GM19452 (cell line): Measurements from ENCODE around the gene BUB1.
"Not testable (repeated sequence)": the region's sequence is repeated elsewhere in the genome, so short reads cannot be mapped to it uniquely, and the experiment has no call there.

ENCODE experiments used
- ATAC-seq: cut with Tn5 transposase; IDR thresholded peaks from one replicate; pipeline ENCODE4 v1.9.1; 2021; ENCODE audit not compliant: unreplicated experiment

The BUB1 gene

DNA sequence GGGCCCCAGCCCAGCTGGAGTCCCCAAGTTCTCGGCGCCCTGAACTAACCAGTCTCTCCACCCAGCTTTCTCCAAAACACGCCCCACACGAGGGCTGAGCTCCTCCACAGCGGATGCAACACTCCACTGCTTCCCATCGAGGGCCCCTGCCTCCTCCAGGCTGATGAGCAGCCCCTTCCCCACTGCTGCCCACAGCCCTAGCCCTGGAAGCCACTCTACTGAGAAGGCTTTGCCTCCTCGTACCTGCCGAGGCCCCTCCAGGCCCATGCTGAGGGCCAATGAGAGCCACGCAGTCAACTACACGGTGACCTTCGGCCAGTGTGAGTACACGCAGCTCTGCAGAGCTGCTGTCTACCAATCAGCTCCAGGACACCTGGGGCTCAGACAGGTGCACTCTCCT lies 72.8 kb downstream of the BUB1 start:
- ATAC-seq = not testable (repeated sequence)

DNA sequence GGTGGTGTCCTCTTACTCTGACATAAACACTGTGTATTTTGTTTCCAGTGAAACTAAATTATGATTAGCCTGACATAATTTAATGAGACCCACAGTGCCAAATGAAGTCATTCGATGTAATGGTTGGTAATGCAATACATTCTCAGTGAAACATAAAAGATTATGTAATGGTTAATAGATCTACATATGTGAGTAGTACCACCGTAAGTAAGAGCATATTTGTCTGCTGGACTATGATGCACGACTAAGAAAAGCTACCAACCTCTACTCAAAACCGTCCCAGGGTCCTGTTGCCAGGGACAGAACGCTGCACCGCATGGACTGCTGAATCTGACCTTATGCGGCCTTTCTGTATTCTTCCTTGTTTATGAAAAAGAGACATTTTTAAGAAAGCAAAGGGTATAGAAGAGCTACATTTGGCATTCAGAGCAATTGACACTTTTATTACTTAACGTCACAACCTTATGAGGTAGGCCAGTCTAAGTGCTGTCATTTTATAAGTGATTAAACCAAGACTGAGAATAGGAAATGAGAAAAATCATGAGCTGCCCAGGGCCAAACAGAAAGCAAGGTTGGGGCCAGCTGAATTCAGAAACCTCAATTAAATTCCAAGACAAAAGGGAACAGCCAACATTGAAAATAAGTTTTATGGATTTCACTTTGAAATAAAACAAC lies 73.8 kb downstream of the BUB1 start:
- not testable (repeated sequence) for ATAC-seq

DNA sequence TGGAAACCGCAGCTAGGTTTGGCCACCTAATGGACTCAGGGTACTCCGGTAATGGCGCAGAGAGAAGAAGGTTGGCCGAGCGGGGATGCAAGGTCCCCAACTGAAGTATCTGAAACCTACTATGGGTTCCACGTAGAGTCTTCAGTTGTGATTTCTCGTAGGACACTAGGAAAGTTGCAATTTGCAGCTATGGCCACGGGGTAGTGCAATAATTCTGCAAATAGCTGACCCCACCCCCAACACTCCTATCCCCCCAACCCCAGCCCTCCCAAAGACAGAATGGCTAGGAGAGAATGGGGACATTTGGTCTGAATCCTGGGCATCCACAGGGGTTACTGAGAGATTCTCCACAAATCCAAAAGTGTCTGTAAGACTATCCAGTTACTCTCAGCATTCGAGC lies 75.7 kb downstream of the BUB1 start:
- not testable (repeated sequence) for ATAC-seq

DNA sequence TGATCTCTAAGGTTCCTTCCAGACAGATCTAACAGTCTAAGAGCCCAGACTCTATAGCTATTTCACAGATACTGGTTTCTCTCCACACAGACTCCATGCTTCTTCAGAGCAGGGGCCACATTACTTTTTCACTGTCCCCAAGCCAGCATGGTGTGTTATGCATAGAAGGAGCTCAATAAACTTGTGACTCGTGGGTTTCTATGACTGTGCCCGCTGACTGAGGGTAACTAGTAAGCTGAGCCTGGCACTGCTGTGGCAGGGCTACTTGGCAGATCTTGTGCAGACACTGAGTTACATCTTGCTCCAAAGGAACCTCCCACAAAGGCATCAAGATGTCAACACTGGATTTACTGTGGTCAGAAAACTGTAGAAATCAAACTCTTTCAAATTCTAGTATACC lies 85.9 kb downstream of the BUB1 start:
- ATAC-seq = not testable (repeated sequence)

DNA sequence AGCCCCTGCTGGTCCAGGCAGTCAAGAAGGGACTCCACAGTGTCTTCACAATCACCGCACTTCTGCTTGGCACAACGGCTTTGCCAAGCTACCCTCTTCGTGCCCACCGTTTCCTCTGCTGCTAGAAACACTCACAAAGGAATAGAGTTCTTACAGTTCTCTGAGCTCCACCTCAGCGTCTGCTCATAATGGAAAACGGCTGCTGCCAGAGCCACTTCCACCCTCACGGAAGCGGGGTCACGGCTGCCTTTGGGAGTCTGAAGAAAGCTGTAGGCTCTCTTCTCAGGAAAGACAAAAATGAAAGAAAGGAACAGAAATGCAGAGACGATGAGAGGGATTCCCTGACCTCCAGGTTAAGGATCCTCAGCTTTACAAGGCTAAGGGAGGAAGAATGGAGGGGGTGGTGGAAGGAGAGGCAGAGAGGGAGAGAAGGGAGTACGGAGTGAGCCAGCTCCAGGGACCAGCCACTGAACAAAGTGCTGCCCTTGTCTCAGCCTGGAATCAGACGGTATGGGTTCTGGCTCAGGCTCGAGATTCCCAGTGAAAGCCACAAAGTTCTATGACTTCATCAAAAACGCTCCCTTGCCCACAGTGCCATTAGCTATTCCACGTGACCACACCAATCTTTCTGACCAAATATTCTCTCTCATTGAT lies 88.1 kb downstream of the BUB1 start:
- not testable (repeated sequence) for ATAC-seq

DNA sequence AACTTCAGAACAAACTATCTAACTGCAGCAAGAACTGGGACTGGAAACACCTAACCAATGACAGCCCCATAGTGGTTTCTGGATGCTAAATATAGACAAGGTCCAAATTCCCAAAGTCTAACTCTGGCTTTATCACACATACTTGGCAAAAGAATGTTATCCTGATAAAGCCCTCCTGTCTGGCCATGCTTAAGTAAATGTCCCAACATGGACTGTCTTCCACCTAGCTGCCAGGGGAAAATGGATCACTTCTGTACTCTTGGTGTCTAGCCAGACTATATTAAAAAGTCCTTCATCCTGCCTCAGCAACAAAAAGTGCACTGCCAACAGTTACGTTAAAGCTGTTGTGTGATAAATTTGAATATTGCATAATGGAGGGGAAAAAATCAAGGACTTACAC lies 89.3 kb downstream of the BUB1 start:
- ATAC-seq = not testable (repeated sequence)
